Stimulated activated naive B cell treated with anti-CD40 and anti-IgM and Interleukin-4, amounts not matched to agents 10 μg/mL and 1 μg/mL and 100 μg/mL, for 72 hours (primary cell): ENCODE data around the gene PKD2.
"Not testable (repeated sequence)": the region's sequence is repeated elsewhere in the genome, so short reads cannot be mapped to it uniquely, and the experiment has no call there.

ENCODE experiments used
- ATAC-seq, 2 donors: fragments of 150-1000 bp; cut with Tn5 transposase; replicated peaks; 2 replicates each; pipeline ENCODE4 v1.10.0; 2021; ENCODE audit warnings: moderate library complexity in 1 of 2
- DNase-seq: peaks from one replicate; pipeline ENCODE4 v3.0.0; 2021
- H3K27ac Mint-ChIP-seq: one replicate; pipeline ENCODE4 v1.8.0; 2022; ENCODE audit warnings: mild to moderate bottlenecking, mixed read lengths
- H3K27me3 Mint-ChIP-seq, 2 donors: one replicate each; pipeline ENCODE4 v1.8.0; 2022; ENCODE audit warnings: mixed read lengths in 2 of 2
- H3K36me3 Mint-ChIP-seq, 2 donors: one replicate each; pipeline ENCODE4 v1.8.0; 2022; ENCODE audit warnings: mixed read lengths in 2 of 2, mild to moderate bottlenecking in 1 of 2
- H3K4me1 Mint-ChIP-seq, 2 donors: one replicate each; pipeline ENCODE4 v1.8.0; 2022; ENCODE audit warnings: mixed read lengths in 2 of 2, mild to moderate bottlenecking in 1 of 2
- H3K4me3 Mint-ChIP-seq, 2 donors: one replicate each; pipeline ENCODE4 v1.8.0; 2022; ENCODE audit warnings: mild to moderate bottlenecking in 2 of 2, mixed read lengths in 2 of 2, moderate library complexity in 1 of 2
- H3K9me3 Mint-ChIP-seq, 2 donors: one replicate each; pipeline ENCODE4 v1.8.0; 2022; ENCODE audit warnings: mixed read lengths in 2 of 2, mild to moderate bottlenecking in 1 of 2

Gene PKD2

GRCh38 chr4:87979810-87980209 is 27.6 kb upstream of the PKD2 start:
- ATAC-seq = no peak
- no peaks in the 10 kb centered on the region for H3K36me3 Mint-ChIP-seq
- H3K27ac Mint-ChIP-seq = no peak overlapping the region
- no peaks in the 10 kb centered on the region for H3K9me3 Mint-ChIP-seq
- H3K27me3 Mint-ChIP-seq = peaks cover 0 to 13% of the 10 kb centered on the region in 2 donors
- no peak overlapping the region for H3K4me3 Mint-ChIP-seq
- peaks cover 5 to 7% of the 10 kb centered on the region in 2 donors for H3K4me1 Mint-ChIP-seq
- DNase-seq = no peak

- Mint-ChIP-seq H3K36me3 (no peaks in the 10 kb centered on the region), H3K4me1 (peaks cover 1 to 5% of the 10 kb centered on the region in 2 donors), H3K4me3 (no peak overlapping the region), H3K27me3 (peaks cover 0 to 12% of the 10 kb centered on the region in 2 donors), H3K9me3 (no peaks in the 10 kb centered on the region), H3K27ac (no peak overlapping the region)
- ATAC-seq (no peak), DNase-seq (no peak)
Measured at GRCh38 chr4:87981486-87981885, 25.9 kb upstream of the PKD2 start.

- H3K36me3 Mint-ChIP-seq = no peaks in the 10 kb centered on the region
- H3K4me1 Mint-ChIP-seq = peaks cover 1 to 5% of the 10 kb centered on the region in 2 donors
- H3K9me3 Mint-ChIP-seq = no peaks in the 10 kb centered on the region
- ATAC-seq (peak in 1 of 2 donors; percentile 39), DNase-seq (no peak)
- peaks cover 0 to 12% of the 10 kb centered on the region in 2 donors for H3K27me3 Mint-ChIP-seq
- H3K4me3 Mint-ChIP-seq = no peak overlapping the region
- H3K27ac Mint-ChIP-seq = no peak overlapping the region
Measured at GRCh38 chr4:87982036-87982435, 25.4 kb upstream of the PKD2 start.

GRCh38 chr4:87982446-87983010 is 24.9 kb upstream of the PKD2 start:
- Mint-ChIP-seq H3K4me1 (peaks cover 1 to 5% of the 10 kb centered on the region in 2 donors), H3K36me3 (no peaks in the 10 kb centered on the region), H3K27ac (no peak overlapping the region), H3K27me3 (peaks cover 0 to 12% of the 10 kb centered on the region in 2 donors), H3K4me3 (no peak overlapping the region), H3K9me3 (no peaks in the 10 kb centered on the region)
- no peak for DNase-seq
- no peak for ATAC-seq

GRCh38 chr4:87983996-87984395 is 23.4 kb upstream of the PKD2 start:
- H3K9me3 Mint-ChIP-seq = no peaks in the 10 kb centered on the region
- peaks cover 0 to 8% of the 10 kb centered on the region in 2 donors for H3K27me3 Mint-ChIP-seq
- DNase-seq = no peak
- ATAC-seq = no peak
- no peaks in the 10 kb centered on the region for H3K36me3 Mint-ChIP-seq
- no peak overlapping the region for H3K27ac Mint-ChIP-seq
- no peak overlapping the region for H3K4me3 Mint-ChIP-seq
- H3K4me1 Mint-ChIP-seq = peaks cover 1 to 5% of the 10 kb centered on the region in 2 donors

GRCh38 chr4:87985097-87985886 is 22.1 kb upstream of the PKD2 start:
- no peak overlapping the region for H3K4me3 Mint-ChIP-seq
- no peaks in the 10 kb centered on the region for H3K36me3 Mint-ChIP-seq
- ATAC-seq (peak; percentile 95 to 96), DNase-seq (peak; percentile 24)
- H3K4me1 Mint-ChIP-seq = peaks cover 1 to 5% of the 10 kb centered on the region in 2 donors
- no peak overlapping the region for H3K27ac Mint-ChIP-seq
- H3K27me3 Mint-ChIP-seq = peaks cover 0 to 8% of the 10 kb centered on the region in 2 donors
- H3K9me3 Mint-ChIP-seq = no peaks in the 10 kb centered on the region

- peaks cover 1 to 5% of the 10 kb centered on the region in 2 donors for H3K4me1 Mint-ChIP-seq
- H3K9me3 Mint-ChIP-seq = no peaks in the 10 kb centered on the region
- H3K27me3 Mint-ChIP-seq = peaks cover 0 to 8% of the 10 kb centered on the region in 2 donors
- H3K4me3 Mint-ChIP-seq = no peak overlapping the region
- no peak for ATAC-seq
- no peak overlapping the region for H3K27ac Mint-ChIP-seq
- no peak for DNase-seq
- no peaks in the 10 kb centered on the region for H3K36me3 Mint-ChIP-seq
Measured at GRCh38 chr4:87985887-87986200, 21.6 kb upstream of the PKD2 start.

GRCh38 chr4:87986508-87986907 is 20.9 kb upstream of the PKD2 start:
- H3K27me3 Mint-ChIP-seq = peaks cover 0 to 8% of the 10 kb centered on the region in 2 donors
- no peak overlapping the region for H3K27ac Mint-ChIP-seq
- no peak for ATAC-seq
- no peak overlapping the region for H3K4me3 Mint-ChIP-seq
- peaks cover 1 to 5% of the 10 kb centered on the region in 2 donors for H3K4me1 Mint-ChIP-seq
- H3K36me3 Mint-ChIP-seq = no peaks in the 10 kb centered on the region
- H3K9me3 Mint-ChIP-seq = no peaks in the 10 kb centered on the region
- no peak for DNase-seq

GRCh38 chr4:87989765-87990164 is 17.7 kb upstream of the PKD2 start:
- Mint-ChIP-seq H3K4me1 (peaks cover 0 to 5% of the 10 kb centered on the region in 2 donors), H3K4me3 (no peak overlapping the region), H3K27me3 (peaks cover 0 to 4% of the 10 kb centered on the region in 2 donors), H3K36me3 (no peaks in the 10 kb centered on the region), H3K9me3 (no peaks in the 10 kb centered on the region), H3K27ac (no peak overlapping the region)
- ATAC-seq = no peak
- DNase-seq = no peak

GRCh38 chr4:87995435-87995834 is 12.0 kb upstream of the PKD2 start:
- Mint-ChIP-seq H3K4me1 (no peaks in the 10 kb centered on the region), H3K36me3 (no peaks in the 10 kb centered on the region), H3K4me3 (no peak overlapping the region), H3K27me3 (no peaks in the 10 kb centered on the region), H3K27ac (no peak overlapping the region), H3K9me3 (no peaks in the 10 kb centered on the region)
- ATAC-seq (no peak), DNase-seq (no peak)

GRCh38 chr4:87999191-87999691 is 8.2 kb upstream of the PKD2 start:
- H3K9me3 Mint-ChIP-seq, H3K4me1 Mint-ChIP-seq, DNase-seq, H3K27ac Mint-ChIP-seq, ATAC-seq, H3K27me3 Mint-ChIP-seq, H3K4me3 Mint-ChIP-seq, H3K36me3 Mint-ChIP-seq: not testable (repeated sequence)

- no peak overlapping the region for H3K27ac Mint-ChIP-seq
- no peaks in the 10 kb centered on the region for H3K36me3 Mint-ChIP-seq
- DNase-seq (no peak), ATAC-seq (no peak)
- H3K9me3 Mint-ChIP-seq = no peaks in the 10 kb centered on the region
- no peak overlapping the region for H3K4me3 Mint-ChIP-seq
- peaks cover 3 to 6% of the 10 kb centered on the region in 2 donors for H3K4me1 Mint-ChIP-seq
- H3K27me3 Mint-ChIP-seq = peaks cover 6 to 10% of the 10 kb centered on the region in 2 donors
Measured at GRCh38 chr4:88001871-88002270, 5.6 kb upstream of the PKD2 start.

GRCh38 chr4:88002786-88003185 is 4.6 kb upstream of the PKD2 start:
- peaks cover 8 to 10% of the 10 kb centered on the region in 2 donors for H3K27me3 Mint-ChIP-seq
- H3K4me3 Mint-ChIP-seq = no peak overlapping the region
- H3K36me3 Mint-ChIP-seq = no peaks in the 10 kb centered on the region
- no peaks in the 10 kb centered on the region for H3K9me3 Mint-ChIP-seq
- peaks cover 3 to 8% of the 10 kb centered on the region in 2 donors for H3K4me1 Mint-ChIP-seq
- ATAC-seq (no peak), DNase-seq (no peak)
- no peak overlapping the region for H3K27ac Mint-ChIP-seq

GRCh38 chr4:88003261-88003660 is 4.2 kb upstream of the PKD2 start:
- peaks cover 8 to 10% of the 10 kb centered on the region in 2 donors for H3K27me3 Mint-ChIP-seq
- H3K4me1 Mint-ChIP-seq = peaks cover 3 to 8% of the 10 kb centered on the region in 2 donors
- H3K36me3 Mint-ChIP-seq = no peaks in the 10 kb centered on the region
- H3K9me3 Mint-ChIP-seq = no peaks in the 10 kb centered on the region
- ATAC-seq (no peak), DNase-seq (no peak)
- no peak overlapping the region for H3K4me3 Mint-ChIP-seq
- no peak overlapping the region for H3K27ac Mint-ChIP-seq

GRCh38 chr4:88005076-88005475 is 2.4 kb upstream of the PKD2 start:
- peaks cover 0 to 3% of the 10 kb centered on the region in 2 donors for H3K36me3 Mint-ChIP-seq
- peaks cover 5 to 14% of the 10 kb centered on the region in 2 donors for H3K4me1 Mint-ChIP-seq
- DNase-seq = no peak
- H3K4me3 Mint-ChIP-seq = no peak overlapping the region
- no peaks in the 10 kb centered on the region for H3K9me3 Mint-ChIP-seq
- H3K27ac Mint-ChIP-seq = no peak overlapping the region
- no peak for ATAC-seq
- H3K27me3 Mint-ChIP-seq = peaks cover 10 to 13% of the 10 kb centered on the region in 2 donors
